OCI-LY3 (cell line): ENCODE data around the gene TCP11L1.

Experiments
- H2AFZ ChIP-seq: fragments of 200-600, 300-600 bp; shearing (Covaris generic); 2 replicates; pipeline ENCODE4 v1.6.0; 2014; ENCODE audit warnings: antibody characterized with exemption, low read depth, low read length
- H3K27ac ChIP-seq: fragments of 200-600, 300-600 bp; sonication (generic); 2 replicates; pipeline ENCODE4 v1.5.1; 2014; ENCODE audit warnings: mild to moderate bottlenecking, low read length, moderate library complexity, mixed read lengths
- H3K27me3 ChIP-seq: fragments of 200-600, 300-600 bp; sonication (generic); 2 replicates; pipeline ENCODE4 v1.6.1; 2014; ENCODE audit warnings: low read depth, low read length, mixed read lengths
- H3K36me3 ChIP-seq: fragments of 200-600, 300-600 bp; sonication (generic); replicated peaks from 2 replicates; pipeline ENCODE3; 2014; ENCODE audit warnings: low read depth, low read length, mixed read lengths
- H3K4me1 ChIP-seq: fragments of 300-600, 200-600 bp; sonication (generic); 2 replicates; pipeline ENCODE4 v1.6.1; 2014; ENCODE audit warnings: low read length, mixed read lengths
- H3K4me2 ChIP-seq: fragments of 200-600, 300-600 bp; sonication (generic); 2 replicates; pipeline ENCODE4 v1.6.1; 2014; ENCODE audit warnings: low read length, mixed read lengths
- H3K4me3 ChIP-seq: fragments of 300-600, 200-600 bp; sonication (generic); 2 replicates; pipeline ENCODE4 v1.5.1; 2014; ENCODE audit warnings: antibody characterized with exemption, mild to moderate bottlenecking, low read length, moderate library complexity
- H3K79me2 ChIP-seq: fragments of 300-600, 200-600 bp; shearing (Covaris generic); 2 replicates; pipeline ENCODE4 v1.6.1; 2014; ENCODE audit warnings: mild to moderate bottlenecking, low read length, mixed read lengths
- H3K9ac ChIP-seq: fragments of 300-600, 200-600 bp; shearing (Covaris generic); 2 replicates; pipeline ENCODE4 v1.6.0; 2014; ENCODE audit warnings: mild to moderate bottlenecking, low read length, moderate library complexity
- H3K9me3 ChIP-seq: fragments of 200-600, 300-600 bp; shearing (Covaris generic); 2 replicates; pipeline ENCODE4 v1.6.1; 2014; ENCODE audit warnings: low read length, mixed read lengths; ENCODE audit not compliant: insufficient read depth
- H4K20me1 ChIP-seq: fragments of 200-600, 300-600 bp; sonication (generic); 2 replicates; pipeline ENCODE4 v1.6.1; 2016; ENCODE audit warnings: low read length, mixed read lengths; ENCODE audit not compliant: insufficient read depth
- EZH2phosphoT487 ChIP-seq: fragments of 200-600 bp; shearing (Covaris generic); IDR thresholded peaks from 2 replicates; pipeline ENCODE4 v1.6.1; 2018; ENCODE audit warnings: antibody characterized with exemption, mixed run types, low read depth
- TF ChIP-seq, protein P1 (sequence below): fragments of 200-600, 300-600 bp; sonication (generic); IDR thresholded peaks from 2 replicates; pipeline ENCODE4 v1.5.1; 2014; ENCODE audit warnings: antibody characterized with exemption, low read length, low read depth

The TCP11L1 gene

DNA sequence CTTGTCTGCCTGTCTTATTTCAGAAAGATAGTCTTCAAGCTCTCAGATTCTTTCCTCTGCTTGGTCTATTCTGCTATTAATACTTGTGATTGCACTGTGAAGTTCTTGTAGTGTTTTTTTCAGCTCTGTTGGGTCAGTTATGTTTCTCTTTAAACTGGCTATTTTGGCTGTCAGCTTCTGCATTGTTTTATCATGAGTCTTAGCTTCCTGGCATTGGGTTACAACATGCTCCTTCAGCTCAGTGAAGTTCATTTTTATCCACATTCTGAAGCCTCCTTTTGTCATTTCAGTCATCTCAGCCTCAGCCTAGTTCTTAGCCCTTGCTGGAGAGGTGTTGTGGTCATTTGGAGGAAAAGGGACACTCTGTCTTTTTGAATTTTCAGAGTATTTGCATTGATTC, 39.2 kb upstream of the TCP11L1 start:
- H3K9me3 ChIP-seq: no peaks in the 10 kb centered on the region
- H3K4me1 ChIP-seq: no peaks in the 10 kb centered on the region
- no peak overlapping the region for H3K27ac ChIP-seq
- no peak overlapping the region for H3K4me2 ChIP-seq
- no peaks in the 10 kb centered on the region for H3K36me3 ChIP-seq
- no peak overlapping the region for H2AFZ ChIP-seq
- TF ChIP-seq EZH2phosphoT487: no peak
- TF ChIP-seq, protein P1, sequence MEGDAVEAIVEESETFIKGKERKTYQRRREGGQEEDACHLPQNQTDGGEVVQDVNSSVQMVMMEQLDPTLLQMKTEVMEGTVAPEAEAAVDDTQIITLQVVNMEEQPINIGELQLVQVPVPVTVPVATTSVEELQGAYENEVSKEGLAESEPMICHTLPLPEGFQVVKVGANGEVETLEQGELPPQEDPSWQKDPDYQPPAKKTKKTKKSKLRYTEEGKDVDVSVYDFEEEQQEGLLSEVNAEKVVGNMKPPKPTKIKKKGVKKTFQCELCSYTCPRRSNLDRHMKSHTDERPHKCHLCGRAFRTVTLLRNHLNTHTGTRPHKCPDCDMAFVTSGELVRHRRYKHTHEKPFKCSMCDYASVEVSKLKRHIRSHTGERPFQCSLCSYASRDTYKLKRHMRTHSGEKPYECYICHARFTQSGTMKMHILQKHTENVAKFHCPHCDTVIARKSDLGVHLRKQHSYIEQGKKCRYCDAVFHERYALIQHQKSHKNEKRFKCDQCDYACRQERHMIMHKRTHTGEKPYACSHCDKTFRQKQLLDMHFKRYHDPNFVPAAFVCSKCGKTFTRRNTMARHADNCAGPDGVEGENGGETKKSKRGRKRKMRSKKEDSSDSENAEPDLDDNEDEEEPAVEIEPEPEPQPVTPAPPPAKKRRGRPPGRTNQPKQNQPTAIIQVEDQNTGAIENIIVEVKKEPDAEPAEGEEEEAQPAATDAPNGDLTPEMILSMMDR: no peak
- H4K20me1 ChIP-seq: no peaks in the 10 kb centered on the region
- 0 out of 2 replicates have a peak, but pooled peaks cover 10% of the 10 kb centered on the region for H3K27me3 ChIP-seq
- H3K4me3 ChIP-seq: no peak overlapping the region
- H3K79me2 ChIP-seq: no peaks in the 10 kb centered on the region
- H3K9ac ChIP-seq: no peak overlapping the region

DNA sequence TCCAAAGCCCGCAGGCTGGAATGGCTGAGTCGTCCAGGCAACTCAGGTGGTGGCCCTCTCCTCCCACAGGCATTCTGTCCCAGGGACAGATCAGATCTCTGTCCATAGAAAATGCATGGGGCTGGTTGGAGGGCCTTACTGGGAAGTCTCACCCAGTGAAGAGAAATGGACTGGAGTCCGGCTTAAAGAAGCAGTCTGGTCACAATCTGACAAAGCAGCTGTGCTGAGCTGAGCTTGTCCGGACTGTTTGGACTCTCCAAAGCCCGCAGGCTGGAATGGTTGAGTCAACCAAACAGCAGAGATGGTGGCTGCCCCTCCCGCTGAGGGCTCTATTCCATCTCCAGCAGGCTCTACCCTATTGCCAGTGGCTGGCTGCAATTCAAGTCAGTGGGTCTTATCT, 38.1 kb upstream of the TCP11L1 start:
- no peak overlapping the region for H3K4me2 ChIP-seq
- H3K4me1 ChIP-seq: no peaks in the 10 kb centered on the region
- no peak overlapping the region for H2AFZ ChIP-seq
- H3K4me3 ChIP-seq: no peak overlapping the region
- H3K9me3 ChIP-seq: no peaks in the 10 kb centered on the region
- no peak overlapping the region for H3K27ac ChIP-seq
- H3K79me2 ChIP-seq: no peaks in the 10 kb centered on the region
- no peak overlapping the region for H3K9ac ChIP-seq
- no peaks in the 10 kb centered on the region for H3K36me3 ChIP-seq
- 0 out of 2 replicates have a peak, but pooled peaks cover 6% of the 10 kb centered on the region for H3K27me3 ChIP-seq
- TF ChIP-seq EZH2phosphoT487: no peak
- TF ChIP-seq, protein P1: no peak
- H4K20me1 ChIP-seq: no peaks in the 10 kb centered on the region

DNA sequence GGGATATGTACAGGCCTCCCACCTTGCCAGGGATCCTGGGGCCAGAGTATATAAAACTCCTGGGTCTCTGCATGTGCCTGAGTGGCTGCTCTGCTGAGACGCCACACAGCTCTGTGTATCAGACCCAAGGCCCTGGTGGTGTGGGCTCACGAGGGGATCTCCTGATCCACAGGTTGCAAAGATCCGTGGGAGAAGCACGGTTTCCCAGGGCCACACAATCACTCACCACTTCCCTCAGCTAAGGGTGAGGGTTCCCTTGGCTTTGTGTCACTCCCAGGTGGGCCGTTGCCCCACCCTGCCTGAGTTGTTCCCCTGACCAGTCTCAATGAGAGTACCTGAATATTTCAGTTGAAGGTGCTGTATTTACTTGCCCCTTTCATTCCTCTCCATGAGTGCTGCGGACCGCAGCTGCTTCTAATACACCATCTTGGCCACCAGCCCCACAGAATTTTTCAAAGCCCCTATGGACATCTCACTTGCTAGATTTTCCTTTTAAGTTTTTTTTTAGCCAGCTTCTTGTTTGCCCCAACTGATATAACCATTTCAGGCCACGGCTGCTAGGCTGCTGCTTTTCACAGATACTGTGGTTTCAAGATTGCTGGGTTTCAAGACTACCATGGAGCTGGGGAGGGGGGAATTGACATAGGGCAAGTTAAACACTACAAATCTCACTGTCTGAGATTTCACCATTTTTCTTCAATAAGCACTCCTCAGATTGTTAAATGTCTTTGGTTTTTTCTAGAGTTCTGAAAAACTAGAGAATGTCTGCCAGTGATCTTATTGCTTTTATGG, 37.4 kb upstream of the TCP11L1 start:
- Histone ChIP-seq H3K9me3 (no peaks in the 10 kb centered on the region), H2AFZ (no peak overlapping the region), H3K27ac (no peak overlapping the region), H4K20me1 (no peaks in the 10 kb centered on the region), H3K36me3 (no peaks in the 10 kb centered on the region), H3K9ac (no peak overlapping the region), H3K4me1 (no peaks in the 10 kb centered on the region), H3K27me3 (no peaks in the 10 kb centered on the region), H3K4me2 (no peak overlapping the region), H3K79me2 (no peaks in the 10 kb centered on the region), H3K4me3 (no peak overlapping the region)
- TF ChIP-seq, protein P1: no peak
- TF ChIP-seq EZH2phosphoT487: no peak

DNA sequence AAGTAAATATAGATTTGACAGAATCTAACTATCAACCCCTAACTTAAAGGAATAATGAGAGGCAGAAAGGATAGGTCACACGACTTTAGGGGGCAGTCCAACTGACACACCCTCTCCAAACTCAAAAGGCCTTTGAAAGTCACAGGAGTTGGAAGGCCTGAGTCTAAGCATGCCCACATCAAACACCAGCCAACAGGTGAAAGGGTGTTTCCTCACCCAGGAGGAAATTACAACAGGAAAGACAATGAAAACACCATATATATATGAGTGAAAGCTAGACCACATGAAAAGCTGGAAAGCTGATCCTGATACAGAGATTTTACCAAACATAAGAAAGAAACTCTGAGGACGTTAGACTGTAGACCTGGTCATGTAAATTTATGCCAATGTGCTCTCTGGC, 34.2 kb upstream of the TCP11L1 start:
- Histone ChIP-seq H3K4me3 (no peak overlapping the region), H2AFZ (no peak overlapping the region), H3K9ac (no peak overlapping the region)

More for the DNA sequence above, 34.2 kb upstream of the TCP11L1 start:
- TF ChIP-seq EZH2phosphoT487: no peak
- TF ChIP-seq, protein P1: no peak
- H3K27me3 ChIP-seq: peaks cover 4% of the 10 kb centered on the region; the same call in 1 of the 2 replicates
- H3K79me2 ChIP-seq: no peaks in the 10 kb centered on the region
- H3K4me1 ChIP-seq: no peaks in the 10 kb centered on the region
- H3K36me3 ChIP-seq: no peaks in the 10 kb centered on the region
- H3K4me2 ChIP-seq: no peak overlapping the region
- H4K20me1 ChIP-seq: no peaks in the 10 kb centered on the region
- no peak overlapping the region for H3K27ac ChIP-seq
- no peaks in the 10 kb centered on the region for H3K9me3 ChIP-seq
